Loucy (cell line): ENCODE measurements around the gene KIF18A.

Experiments
- CTCF ChIP-seq: fragments of 200-600 bp; sonication (generic); conservative IDR thresholded peaks from 2 replicates; pipeline ENCODE4 v1.5.1; 2014; ENCODE audit warnings: mild to moderate bottlenecking, antibody characterized with exemption, low read length
- EZH2phosphoT487 ChIP-seq: fragments of 200-600 bp; IDR thresholded peaks from 2 replicates; pipeline ENCODE4 v1.6.1; 2018; ENCODE audit warnings: antibody characterized with exemption, mild to moderate bottlenecking, moderate library complexity, borderline replicate concordance

DNA sequence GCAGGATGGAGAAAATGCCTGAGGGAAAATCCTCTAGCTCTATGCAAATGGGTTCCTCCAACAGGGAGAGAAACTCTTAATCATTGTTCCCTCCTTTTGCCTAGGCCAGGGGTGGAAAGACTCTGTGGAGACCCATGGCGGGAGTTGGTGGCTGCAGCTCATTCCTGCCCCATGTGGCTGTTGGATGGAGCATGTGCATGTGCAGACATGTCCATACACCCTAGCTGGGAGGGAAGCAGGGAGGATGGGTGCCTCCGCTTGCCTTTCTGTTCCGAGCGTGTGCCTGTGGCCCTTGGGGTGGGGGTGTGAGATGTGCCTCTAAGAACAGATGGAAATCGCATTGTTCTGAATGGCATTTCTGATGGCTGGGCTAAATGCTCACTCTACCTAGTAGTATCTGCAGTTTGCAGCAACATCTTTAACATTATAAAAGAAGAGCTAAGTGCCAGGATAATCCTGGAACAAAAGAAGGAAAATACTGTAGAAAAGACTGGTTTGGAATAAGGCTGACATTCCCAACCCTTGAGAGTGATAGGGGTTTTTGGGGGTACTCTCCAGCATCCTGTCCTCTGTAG is 32.0 kb upstream of the KIF18A start:
- TF ChIP-seq CTCF (no peak), EZH2phosphoT487 (no peak)
